HepG2 (cell line): ENCODE measurements around the gene HS3ST3A1. TPM values are rescaled to one million over a fixed set of nuclear protein-coding genes. Genes with fewer than 3 reads are reported as not detected.

Experiments
- ATAC-seq: fragments of 200-7000 bp; cut with Tn5 transposase; 3 replicates; pipeline ENCODE4 v1.9.1; 2020; ENCODE audit warnings: mild to moderate bottlenecking, moderate library complexity
- BruUV-seq: library from RNA; stranded (reverse); fragments of 400-500 nt; replicated peaks from 2 replicates; lab custom pipeline; 2021; lab: Mats Ljungman, UMichigan
- CTCF ChIA-PET: fragments of 300-600 bp; formaldehyde crosslinking; extraction: SDS; loops from one replicate; lab custom pipeline; 2021; ENCODE audit warnings: low total read pairs, inconsistent platforms, low intra/inter-chr PET ratio; lab: Yijun Ruan, JAX
- POLR2A ChIA-PET: fragments of 350-600 bp; sonication (Branson Sonifier 250); formaldehyde crosslinking; loops from one replicate; lab custom pipeline; 2020; ENCODE audit warnings: antibody characterized with exemption, inconsistent platforms; lab: Yijun Ruan, JAX
- DNase-seq: peaks from one replicate; pipeline ENCODE4 v3.0.0-alpha.2; 2015; ENCODE audit warnings: low spot score
- FAIRE-seq: peaks from 3 replicates; lab custom pipeline; 2011; peaks lifted over from hg19 to GRCh38; lab: Jason Lieb, UNC
- H2AFZ ChIP-seq: one replicate; pipeline ENCODE4 v1.6.1; 2011; ENCODE audit warnings: low read length, inconsistent platforms
- H3K27ac ChIP-seq: fragments of 300-600 bp; 3 replicates; pipeline ENCODE4 v1.8.0; 2011; ENCODE audit warnings: mixed run types, mild to moderate bottlenecking, mixed read lengths, low read length, inconsistent platforms; ENCODE audit not compliant: insufficient read depth; ENCODE audit errors: extremely low read length
- H3K27me3 ChIP-seq, 2 experiments: fragments of 200-600 bp in 1 of 2; 2 replicates in 1 of 2; 3 replicates in 1 of 2; pipeline versions ENCODE4 v1.6.0 to v1.8.0; 2011; ENCODE audit warnings: low read length in 2 of 2, mild to moderate bottlenecking in 2 of 2, moderate library complexity in 2 of 2, inconsistent platforms in 1 of 2; ENCODE audit not compliant: insufficient read depth in 2 of 2, control insufficient read depth in 1 of 2
- H3K36me3 ChIP-seq, 2 experiments: fragments of 200-600 bp in 1 of 2; replicated peaks in 1 of 2; 2 replicates in 1 of 2; 3 replicates in 1 of 2; pipeline versions ENCODE4 v1.5.1 to v1.8.0; 2011; ENCODE audit warnings: low read length in 2 of 2, inconsistent platforms in 1 of 2; ENCODE audit not compliant: insufficient read depth in 2 of 2, control insufficient read depth in 1 of 2
- H3K4me1 ChIP-seq: 2 replicates; pipeline ENCODE4 v1.5.1; 2012; ENCODE audit warnings: low read length, inconsistent platforms; ENCODE audit not compliant: insufficient read depth
- H3K4me2 ChIP-seq: 2 replicates; pipeline ENCODE4 v1.6.0; 2011; ENCODE audit warnings: low read depth, low read length, inconsistent platforms
- H3K4me3 ChIP-seq, 3 experiments: fragments of 200-600 bp in 1 of 3; sonication (generic), shearing (Covaris generic) in 1 of 3; replicated peaks in 1 of 3; 2 replicates each; pipeline ENCODE4 v1.5.1; 2011 to 2016; ENCODE audit warnings: low read length in 3 of 3, inconsistent platforms in 2 of 3, low read depth in 2 of 3, mild to moderate bottlenecking in 2 of 3, control low read depth in 1 of 3, mixed read lengths in 1 of 3; ENCODE audit not compliant: insufficient read depth in 1 of 3
- H3K79me2 ChIP-seq: one replicate; pipeline ENCODE4 v1.6.1; 2011; ENCODE audit warnings: low read length, inconsistent platforms; ENCODE audit not compliant: insufficient read depth
- H3K9ac ChIP-seq: 2 replicates; pipeline ENCODE4 v1.6.0; 2011; ENCODE audit warnings: mild to moderate bottlenecking, low read depth, low read length, inconsistent platforms; ENCODE audit not compliant: insufficient read depth
- H3K9me3 ChIP-seq: 2 replicates; pipeline ENCODE4 v1.5.1; 2012; ENCODE audit warnings: mild to moderate bottlenecking, low read length
- H4K20me1 ChIP-seq: 2 replicates; pipeline ENCODE4 v1.6.0; 2011; ENCODE audit warnings: inconsistent platforms, mild to moderate bottlenecking, low read length, moderate library complexity; ENCODE audit not compliant: insufficient read depth
- ARNT ChIP-seq: fragments of 450-650 bp; IDR thresholded peaks from 2 replicates; pipeline ENCODE4 v1.6.1; 2017
- BHLHE40 ChIP-seq: IDR thresholded peaks from 2 replicates; pipeline ENCODE4 v1.6.1; 2011; ENCODE audit warnings: low read length, improper control_type of control experiment
- EZH2 ChIP-seq: conservative IDR thresholded peaks from 2 replicates; pipeline ENCODE4 v1.6.1; 2012; ENCODE audit warnings: mild to moderate bottlenecking, low read depth, low read length, moderate library complexity
- GATAD2A ChIP-seq: IDR thresholded peaks from 2 replicates; pipeline ENCODE4 v1.6.1; 2016
- HMGXB4 ChIP-seq, 2 experiments: sonication (generic) in 1 of 2; formaldehyde crosslinking in 1 of 2; IDR thresholded peaks; 2 replicates each; pipeline versions ENCODE4 v1.4.0 to v1.6.1; 2018 to 2020; ENCODE audit warnings: missing genetic modification reagents in 2 of 2, borderline replicate concordance in 1 of 2, low read depth in 1 of 2, mild to moderate bottlenecking in 1 of 2, missing biosample characterization in 1 of 2
- POGZ ChIP-seq: sonication (generic); formaldehyde crosslinking; IDR thresholded peaks from 2 replicates; pipeline ENCODE4 v1.4.0; 2020; ENCODE audit warnings: mild to moderate bottlenecking, missing genetic modification reagents
- REXO4 ChIP-seq: sonication (generic); formaldehyde crosslinking; IDR thresholded peaks from 2 replicates; pipeline ENCODE4 v1.8.0; 2022; ENCODE audit warnings: missing genetic modification reagents, mild to moderate bottlenecking, borderline replicate concordance
- ZNF407 ChIP-seq: sonication (generic); formaldehyde crosslinking; IDR thresholded peaks from one replicate; pipeline ENCODE4 v1.5.1; 2020; ENCODE audit warnings: mild to moderate bottlenecking, missing genetic modification reagents; ENCODE audit errors: not compliant biosample characterization
- ZNF430 ChIP-seq: sonication (generic); formaldehyde crosslinking; IDR thresholded peaks from 2 replicates; pipeline ENCODE4 v1.9.0; 2021; ENCODE audit warnings: mild to moderate bottlenecking, missing genetic modification reagents
- ZNF564 ChIP-seq: sonication (generic); formaldehyde crosslinking; IDR thresholded peaks from 2 replicates; pipeline ENCODE4 v1.8.1; 2023; ENCODE audit warnings: mild to moderate bottlenecking, missing genetic modification reagents
- ZNF777 ChIP-seq: sonication (generic); formaldehyde crosslinking; IDR thresholded peaks from 2 replicates; pipeline ENCODE4 v1.4.0; 2020; ENCODE audit warnings: missing genetic modification reagents
- ZNF816 ChIP-seq: sonication (generic); formaldehyde crosslinking; IDR thresholded peaks from 2 replicates; pipeline ENCODE4 v1.8.0; 2022; ENCODE audit warnings: missing genetic modification reagents, mild to moderate bottlenecking, borderline replicate concordance
- ZSCAN20 ChIP-seq: sonication (generic); formaldehyde crosslinking; IDR thresholded peaks from 2 replicates; pipeline ENCODE4 v1.4.0; 2020; ENCODE audit warnings: missing genetic modification reagents, mild to moderate bottlenecking, borderline replicate concordance
- WGBS: methylation state at CpG from one replicate; pipeline ENCODE4 v1.1.6; 2017; ENCODE audit warnings: low lambda C conversion rate; 5-methylcytosine and 5-hydroxymethylcytosine counted together
- in situ Hi-C: cut with HindIII; loops from 2 replicates; pipeline ENCODE4 v1.10.0; 2017; ENCODE audit warnings: low pct_unique_long_range_greater_than_20kb; ENCODE audit not compliant: extremely low pct_ligation_motif_present
- intact Hi-C: fragments of 100-400 bp; cut with micrococcal nuclease; formaldehyde crosslinking; loops from one replicate; pipeline ENCODE4 v1.10.0; 2022; ENCODE audit not compliant: unreplicated experiment
- polyA plus RNA-seq, 8 experiments: library from polyadenylated mRNA; depleted of rRNA in 3 of 8; stranded (reverse) in 7 of 8; unstranded in 1 of 8; fragments of >200 nt; fragmentation: Illumina TruSeq in 4 of 8; extraction: Trizol in 4 of 8; gene quantifications; 2 replicates each; pipeline versions ENCODE4 v1.2.1 to v1.2.3, GENCODE V29; 2011 to 2016; ENCODE audit warnings: low read depth in 4 of 8, missing spikeins in 1 of 8, mixed read lengths in 1 of 8; ENCODE audit not compliant: insufficient read depth in 1 of 8
- total RNA-seq, 5 experiments: library from RNA; depleted of rRNA; stranded (reverse); fragments of >200 nt; fragmentation: Illumina TruSeq; extraction: Trizol; gene quantifications; 2 replicates each; pipeline ENCODE4 v1.2.3, GENCODE V29; 2016; ENCODE audit warnings: low read depth in 1 of 5

HS3ST3A1 gene
- total and polyA plus RNA-seq, 2 of the 13 experiments (the other 11 are each of a cell fraction or from before 2014, with no cell fraction given), result 1.3 to 3.5 TPM

DNA sequence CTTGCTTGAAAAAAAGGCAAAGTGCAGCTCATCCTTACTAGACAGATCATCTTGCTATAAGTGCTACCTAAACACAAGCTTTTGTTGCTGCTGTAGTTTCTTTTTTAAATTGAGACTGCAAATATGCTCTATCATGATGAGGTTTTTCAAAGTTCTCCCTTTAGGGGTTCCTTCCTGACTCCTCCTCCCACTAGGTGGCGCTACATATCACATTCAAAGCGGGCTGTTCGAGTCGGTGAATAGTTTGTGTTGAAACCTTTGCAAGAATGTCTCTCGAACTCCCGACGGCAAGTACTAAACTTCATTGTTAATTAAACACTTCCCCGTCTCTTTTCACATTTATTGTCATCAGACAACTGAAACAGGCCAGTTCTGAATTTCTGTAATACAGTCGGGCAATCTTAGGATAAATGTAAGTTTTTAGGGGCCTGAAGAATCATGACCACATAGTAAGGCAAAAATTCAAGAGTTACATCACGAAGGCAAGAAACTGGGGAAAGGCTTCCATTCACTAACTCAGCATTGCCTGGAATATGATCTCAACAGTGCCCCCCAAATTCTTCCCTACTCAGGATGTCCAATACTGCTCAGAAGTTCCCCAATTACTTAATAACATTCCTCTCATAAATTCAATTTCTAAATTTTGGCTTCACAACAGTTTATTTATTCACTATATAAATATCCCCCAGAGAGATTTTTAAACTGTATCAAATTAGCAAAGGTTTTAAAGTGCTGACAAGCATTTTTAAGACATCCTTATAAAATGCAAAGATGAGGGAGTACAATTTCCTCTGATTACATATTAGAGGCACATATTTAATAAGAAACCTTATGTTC, 6.7 kb downstream of the HS3ST3A1 start:
- no peaks in the 10 kb centered on the region for H3K79me2 ChIP-seq
- ATAC-seq (peak; percentile 78), FAIRE-seq (peak; percentile 91), DNase-seq (peak; percentile 68)
- CTCF ChIA-PET, result interaction anchor here (1.2 to 2.5 kb wide), 3 partner anchors 257 to 1332 kb away, joined by 4 to 14 read pairs (median 5); no protein-coding TSS in a partner anchor
- peaks cover 0 to 19% of the 10 kb centered on the region in 2 experiments; a peak in 4 of 5 replicates for H3K27me3 ChIP-seq
- H3K4me1 ChIP-seq, result peaks cover 38% of the 10 kb centered on the region
- BruUV-seq, result no TSS peak
- peak overlapping the region; percentile 38 for H3K4me2 ChIP-seq
- H3K36me3 ChIP-seq, result no peaks in the 10 kb centered on the region
- intact Hi-C loops, result loop anchor here (2.0 to 10.0 kb wide), 6 partner anchors 180 to 1332 kb away; no protein-coding TSS in a partner anchor
- POLR2A ChIA-PET, result no interaction called here
- WGBS, result 15% methylated on average over 10 of the region's 10 CpGs
- H4K20me1 ChIP-seq, result no peaks in the 10 kb centered on the region; the same call in 1 of the 2 replicates
- H3K27ac ChIP-seq, result no peak overlapping the region
- no peak overlapping the region for H3K9ac ChIP-seq
- H2AFZ ChIP-seq, result no peak overlapping the region
- H3K4me3 ChIP-seq, result no peak overlapping the region
- H3K9me3 ChIP-seq, result no peaks in the 10 kb centered on the region
- in situ Hi-C loops, result loop anchor here (5.0 to 10.0 kb wide), 3 partner anchors 260 to 1330 kb away; no protein-coding TSS in a partner anchor
- TF ChIP-seq HMGXB4 (CRISPR knock-in tag; IDR thresholded peaks at IDR 0.05; ENCODE audit: borderline replicate concordance in 1 of 2, low read depth in 1 of 2), result 0 out of 4 replicates have a peak, but pooled peaks of 1 of the 2 experiments have one; percentile 25
- TF ChIP-seq ZNF564, result no peak
- no peak for TF ChIP-seq ZNF816 (CRISPR knock-in tag)
- no peak for TF ChIP-seq REXO4 (CRISPR knock-in tag)
- TF ChIP-seq ARNT, result no peak
- peak; percentile 49; the same call in 1 of the 2 replicates for TF ChIP-seq ZNF777
- TF ChIP-seq POGZ (CRISPR knock-in tag), result 0 out of 2 replicates have a peak, but pooled peaks have one; percentile 17
- TF ChIP-seq ZNF430, result no peak
- no peak for TF ChIP-seq ZNF407
- TF ChIP-seq GATAD2A (CRISPR knock-in tag), result 0 out of 2 replicates have a peak, but pooled peaks have one; percentile 50
- TF ChIP-seq ZSCAN20 (CRISPR knock-in tag), result no peak
- TF ChIP-seq EZH2, result no peak
- TF ChIP-seq BHLHE40, result 0 out of 2 replicates have a peak, but pooled peaks have one; percentile 8
